ENCODE measurements around the gene ZNF652.

DNA sequence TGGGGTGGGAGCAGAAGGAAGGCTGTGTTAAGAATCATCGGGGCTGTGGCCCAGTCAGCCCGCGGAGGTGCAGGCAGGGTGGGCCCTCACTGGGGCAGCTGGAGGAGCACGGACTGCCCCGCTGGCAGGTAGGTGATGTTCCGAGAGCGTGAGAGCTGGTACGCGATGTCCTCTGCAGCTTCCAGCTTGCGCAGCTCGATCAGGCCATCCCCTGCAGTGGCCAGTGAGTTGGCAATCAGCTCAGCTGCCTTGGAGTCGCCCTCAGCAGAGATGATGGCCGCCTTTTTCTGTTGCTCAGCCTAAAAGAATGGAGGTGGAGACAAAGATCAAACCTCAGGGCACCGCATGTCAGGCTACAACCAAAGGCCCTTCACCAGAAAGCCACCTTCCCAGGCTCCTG is 42.9 kb upstream of the ZNF652 start:
- TF ChIP-seq NFIC (IDR thresholded peaks at IDR 0.05; ENCODE audit: borderline replicate concordance) (no peak), CTCF (IDR thresholded peaks at IDR 0.05) (no peak), YY1 (IDR thresholded peaks at IDR 0.05; ENCODE audit: low read depth) (no peak), RAD21 (IDR thresholded peaks at IDR 0.05; ENCODE audit: low read length) (no peak), EP300 (IDR thresholded peaks at IDR 0.05; ENCODE audit: borderline replicate concordance in 1 of 2, low read depth in 1 of 2, low read length in 1 of 2) (no peak), MAX (IDR thresholded peaks at IDR 0.05; ENCODE audit: low read depth) (no peak), RCOR1 (IDR thresholded peaks at IDR 0.05; ENCODE audit: low read length) (no peak), CHD2 (IDR thresholded peaks at IDR 0.05; ENCODE audit: low read length, partially characterized antibody) (no peak), JUND (IDR thresholded peaks at IDR 0.05) (no peak), MEF2A (IDR thresholded peaks at IDR 0.05; ENCODE audit: borderline replicate concordance, low read depth) (no peak)
- TF ChIP-seq, protein P1, sequence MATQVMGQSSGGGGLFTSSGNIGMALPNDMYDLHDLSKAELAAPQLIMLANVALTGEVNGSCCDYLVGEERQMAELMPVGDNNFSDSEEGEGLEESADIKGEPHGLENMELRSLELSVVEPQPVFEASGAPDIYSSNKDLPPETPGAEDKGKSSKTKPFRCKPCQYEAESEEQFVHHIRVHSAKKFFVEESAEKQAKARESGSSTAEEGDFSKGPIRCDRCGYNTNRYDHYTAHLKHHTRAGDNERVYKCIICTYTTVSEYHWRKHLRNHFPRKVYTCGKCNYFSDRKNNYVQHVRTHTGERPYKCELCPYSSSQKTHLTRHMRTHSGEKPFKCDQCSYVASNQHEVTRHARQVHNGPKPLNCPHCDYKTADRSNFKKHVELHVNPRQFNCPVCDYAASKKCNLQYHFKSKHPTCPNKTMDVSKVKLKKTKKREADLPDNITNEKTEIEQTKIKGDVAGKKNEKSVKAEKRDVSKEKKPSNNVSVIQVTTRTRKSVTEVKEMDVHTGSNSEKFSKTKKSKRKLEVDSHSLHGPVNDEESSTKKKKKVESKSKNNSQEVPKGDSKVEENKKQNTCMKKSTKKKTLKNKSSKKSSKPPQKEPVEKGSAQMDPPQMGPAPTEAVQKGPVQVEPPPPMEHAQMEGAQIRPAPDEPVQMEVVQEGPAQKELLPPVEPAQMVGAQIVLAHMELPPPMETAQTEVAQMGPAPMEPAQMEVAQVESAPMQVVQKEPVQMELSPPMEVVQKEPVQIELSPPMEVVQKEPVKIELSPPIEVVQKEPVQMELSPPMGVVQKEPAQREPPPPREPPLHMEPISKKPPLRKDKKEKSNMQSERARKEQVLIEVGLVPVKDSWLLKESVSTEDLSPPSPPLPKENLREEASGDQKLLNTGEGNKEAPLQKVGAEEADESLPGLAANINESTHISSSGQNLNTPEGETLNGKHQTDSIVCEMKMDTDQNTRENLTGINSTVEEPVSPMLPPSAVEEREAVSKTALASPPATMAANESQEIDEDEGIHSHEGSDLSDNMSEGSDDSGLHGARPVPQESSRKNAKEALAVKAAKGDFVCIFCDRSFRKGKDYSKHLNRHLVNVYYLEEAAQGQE (IDR thresholded peaks at IDR 0.05; ENCODE audit: low read depth, low read length), result no peak
- TF ChIP-seq, protein P2, sequence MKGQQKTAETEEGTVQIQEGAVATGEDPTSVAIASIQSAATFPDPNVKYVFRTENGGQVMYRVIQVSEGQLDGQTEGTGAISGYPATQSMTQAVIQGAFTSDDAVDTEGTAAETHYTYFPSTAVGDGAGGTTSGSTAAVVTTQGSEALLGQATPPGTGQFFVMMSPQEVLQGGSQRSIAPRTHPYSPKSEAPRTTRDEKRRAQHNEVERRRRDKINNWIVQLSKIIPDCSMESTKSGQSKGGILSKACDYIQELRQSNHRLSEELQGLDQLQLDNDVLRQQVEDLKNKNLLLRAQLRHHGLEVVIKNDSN (IDR thresholded peaks at IDR 0.05; ENCODE audit: borderline replicate concordance, low read depth), result no peak
- TF ChIP-seq, protein P3, sequence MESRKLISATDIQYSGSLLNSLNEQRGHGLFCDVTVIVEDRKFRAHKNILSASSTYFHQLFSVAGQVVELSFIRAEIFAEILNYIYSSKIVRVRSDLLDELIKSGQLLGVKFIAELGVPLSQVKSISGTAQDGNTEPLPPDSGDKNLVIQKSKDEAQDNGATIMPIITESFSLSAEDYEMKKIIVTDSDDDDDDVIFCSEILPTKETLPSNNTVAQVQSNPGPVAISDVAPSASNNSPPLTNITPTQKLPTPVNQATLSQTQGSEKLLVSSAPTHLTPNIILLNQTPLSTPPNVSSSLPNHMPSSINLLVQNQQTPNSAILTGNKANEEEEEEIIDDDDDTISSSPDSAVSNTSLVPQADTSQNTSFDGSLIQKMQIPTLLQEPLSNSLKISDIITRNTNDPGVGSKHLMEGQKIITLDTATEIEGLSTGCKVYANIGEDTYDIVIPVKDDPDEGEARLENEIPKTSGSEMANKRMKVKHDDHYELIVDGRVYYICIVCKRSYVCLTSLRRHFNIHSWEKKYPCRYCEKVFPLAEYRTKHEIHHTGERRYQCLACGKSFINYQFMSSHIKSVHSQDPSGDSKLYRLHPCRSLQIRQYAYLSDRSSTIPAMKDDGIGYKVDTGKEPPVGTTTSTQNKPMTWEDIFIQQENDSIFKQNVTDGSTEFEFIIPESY (IDR thresholded peaks at IDR 0.05; ENCODE audit: borderline replicate concordance, low read depth), result no peak
